ENCODE measurements around the gene NUP98.

DNA sequence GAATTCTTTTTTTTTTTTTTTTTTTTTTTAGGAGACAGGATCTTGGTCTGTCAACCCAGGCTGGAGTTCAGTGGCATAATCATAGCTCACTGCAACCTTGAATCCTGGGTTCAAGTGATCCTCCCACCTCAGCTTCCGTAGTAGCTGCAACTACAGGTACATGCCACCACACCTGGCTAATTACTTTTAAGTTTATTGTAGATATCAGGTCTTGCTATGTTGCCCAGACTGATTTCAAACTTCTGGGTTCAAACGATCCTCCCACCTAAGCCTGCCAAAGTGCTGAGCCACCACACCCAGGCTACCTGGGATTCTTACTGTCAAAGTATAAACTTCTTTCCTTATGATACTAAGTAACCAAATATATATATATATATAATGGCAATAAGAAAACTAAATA is 75.3 kb downstream of the NUP98 start:
- TF ChIP-seq CREB1 (IDR thresholded peaks at IDR 0.05; ENCODE audit: low read depth) (no peak), YY1 (IDR thresholded peaks at IDR 0.05; ENCODE audit: low read depth) (no peak), EP300 (IDR thresholded peaks at IDR 0.05; ENCODE audit: borderline replicate concordance) (no peak), EGR1 (IDR thresholded peaks at IDR 0.05) (no peak)
- TF ChIP-seq, protein P1, sequence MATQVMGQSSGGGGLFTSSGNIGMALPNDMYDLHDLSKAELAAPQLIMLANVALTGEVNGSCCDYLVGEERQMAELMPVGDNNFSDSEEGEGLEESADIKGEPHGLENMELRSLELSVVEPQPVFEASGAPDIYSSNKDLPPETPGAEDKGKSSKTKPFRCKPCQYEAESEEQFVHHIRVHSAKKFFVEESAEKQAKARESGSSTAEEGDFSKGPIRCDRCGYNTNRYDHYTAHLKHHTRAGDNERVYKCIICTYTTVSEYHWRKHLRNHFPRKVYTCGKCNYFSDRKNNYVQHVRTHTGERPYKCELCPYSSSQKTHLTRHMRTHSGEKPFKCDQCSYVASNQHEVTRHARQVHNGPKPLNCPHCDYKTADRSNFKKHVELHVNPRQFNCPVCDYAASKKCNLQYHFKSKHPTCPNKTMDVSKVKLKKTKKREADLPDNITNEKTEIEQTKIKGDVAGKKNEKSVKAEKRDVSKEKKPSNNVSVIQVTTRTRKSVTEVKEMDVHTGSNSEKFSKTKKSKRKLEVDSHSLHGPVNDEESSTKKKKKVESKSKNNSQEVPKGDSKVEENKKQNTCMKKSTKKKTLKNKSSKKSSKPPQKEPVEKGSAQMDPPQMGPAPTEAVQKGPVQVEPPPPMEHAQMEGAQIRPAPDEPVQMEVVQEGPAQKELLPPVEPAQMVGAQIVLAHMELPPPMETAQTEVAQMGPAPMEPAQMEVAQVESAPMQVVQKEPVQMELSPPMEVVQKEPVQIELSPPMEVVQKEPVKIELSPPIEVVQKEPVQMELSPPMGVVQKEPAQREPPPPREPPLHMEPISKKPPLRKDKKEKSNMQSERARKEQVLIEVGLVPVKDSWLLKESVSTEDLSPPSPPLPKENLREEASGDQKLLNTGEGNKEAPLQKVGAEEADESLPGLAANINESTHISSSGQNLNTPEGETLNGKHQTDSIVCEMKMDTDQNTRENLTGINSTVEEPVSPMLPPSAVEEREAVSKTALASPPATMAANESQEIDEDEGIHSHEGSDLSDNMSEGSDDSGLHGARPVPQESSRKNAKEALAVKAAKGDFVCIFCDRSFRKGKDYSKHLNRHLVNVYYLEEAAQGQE (IDR thresholded peaks at IDR 0.05; ENCODE audit: low read depth), result no peak

All from Ishikawa (cell line).